ENCODE data around the gene EFEMP1.

DNA sequence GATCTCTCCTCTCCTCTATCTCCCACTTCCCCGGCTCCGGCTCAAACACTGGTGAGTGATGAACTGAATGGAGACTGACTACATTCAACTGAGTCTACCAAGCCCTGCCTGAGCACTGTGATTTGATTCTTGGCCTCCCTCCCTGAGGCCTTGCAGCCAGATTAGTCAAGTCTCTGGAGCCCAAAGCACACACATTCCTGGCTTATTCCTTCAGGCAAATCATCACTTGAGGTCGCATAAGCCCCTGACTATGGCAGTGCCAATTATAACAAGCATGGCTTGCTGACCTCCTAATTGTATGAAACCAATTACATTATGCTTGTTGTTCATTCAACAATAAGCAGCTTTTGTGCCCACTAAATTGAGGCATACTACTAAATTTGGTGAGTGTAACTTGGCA lies 34.6 kb downstream of the EFEMP1 start:
- TF ChIP-seq, protein P1, sequence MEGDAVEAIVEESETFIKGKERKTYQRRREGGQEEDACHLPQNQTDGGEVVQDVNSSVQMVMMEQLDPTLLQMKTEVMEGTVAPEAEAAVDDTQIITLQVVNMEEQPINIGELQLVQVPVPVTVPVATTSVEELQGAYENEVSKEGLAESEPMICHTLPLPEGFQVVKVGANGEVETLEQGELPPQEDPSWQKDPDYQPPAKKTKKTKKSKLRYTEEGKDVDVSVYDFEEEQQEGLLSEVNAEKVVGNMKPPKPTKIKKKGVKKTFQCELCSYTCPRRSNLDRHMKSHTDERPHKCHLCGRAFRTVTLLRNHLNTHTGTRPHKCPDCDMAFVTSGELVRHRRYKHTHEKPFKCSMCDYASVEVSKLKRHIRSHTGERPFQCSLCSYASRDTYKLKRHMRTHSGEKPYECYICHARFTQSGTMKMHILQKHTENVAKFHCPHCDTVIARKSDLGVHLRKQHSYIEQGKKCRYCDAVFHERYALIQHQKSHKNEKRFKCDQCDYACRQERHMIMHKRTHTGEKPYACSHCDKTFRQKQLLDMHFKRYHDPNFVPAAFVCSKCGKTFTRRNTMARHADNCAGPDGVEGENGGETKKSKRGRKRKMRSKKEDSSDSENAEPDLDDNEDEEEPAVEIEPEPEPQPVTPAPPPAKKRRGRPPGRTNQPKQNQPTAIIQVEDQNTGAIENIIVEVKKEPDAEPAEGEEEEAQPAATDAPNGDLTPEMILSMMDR (conservative IDR thresholded peaks at IDR 0.05; ENCODE audit: low read length), result no peak
- TF ChIP-seq EZH2phosphoT487 (IDR thresholded peaks at IDR 0.05; ENCODE audit: borderline replicate concordance, low read depth, low read length), result no peak
